ENCODE measurements around the gene ING3.

ING3 gene

GRCh38 chr7:121020249-121020988, 69.8 kb downstream of the ING3 start:
- H3K9me2 ChIP-seq (replicated peaks; ENCODE audit: low read depth, low read length) = no peaks in the 10 kb centered on the region
- H3K27me3 ChIP-seq (ENCODE audit: insufficient read depth, low read length, poor library complexity, severe bottlenecking) = no peaks in the 10 kb centered on the region
- no peaks in the 10 kb centered on the region for H3F3A ChIP-seq (ENCODE audit: low read depth)
- no peaks in the 10 kb centered on the region for H3K4me1 ChIP-seq (ENCODE audit: insufficient read depth, low read length, poor library complexity, severe bottlenecking)
- no peak overlapping the region for H3K9ac ChIP-seq (ENCODE audit: low read depth, low read length, poor library complexity, severe bottlenecking)
- no peaks in the 10 kb centered on the region for H3K79me2 ChIP-seq (ENCODE audit: insufficient read depth, low read length)
- no peaks in the 10 kb centered on the region for H4K20me1 ChIP-seq (ENCODE audit: insufficient read depth, low read length, poor library complexity, severe bottlenecking)
- H3K4me2 ChIP-seq (ENCODE audit: low read depth, low read length, poor library complexity, severe bottlenecking) = no peak overlapping the region
- H3K36me3 ChIP-seq (ENCODE audit: insufficient read depth, low read length) = no peaks in the 10 kb centered on the region
- no peaks in the 10 kb centered on the region for H3K9me3 ChIP-seq (ENCODE audit: insufficient read depth, low read depth, low read length)
- no peak overlapping the region for H2AFZ ChIP-seq (ENCODE audit: low read length)
- TF ChIP-seq EZH2phosphoT487 (IDR thresholded peaks at IDR 0.05; ENCODE audit: borderline replicate concordance) (no peak), CTCF (conservative IDR thresholded peaks at IDR 0.05; ENCODE audit: low read length) (no peak)
- H3K4me3 ChIP-seq (ENCODE audit: low read length, poor library complexity, severe bottlenecking) = no peak overlapping the region

- no peaks in the 10 kb centered on the region for H3K79me2 ChIP-seq (ENCODE audit: insufficient read depth, low read length)
- no peaks in the 10 kb centered on the region for H3K9me2 ChIP-seq (replicated peaks; ENCODE audit: low read depth, low read length)
- H3F3A ChIP-seq (ENCODE audit: low read depth) = no peaks in the 10 kb centered on the region
- TF ChIP-seq CTCF (conservative IDR thresholded peaks at IDR 0.05; ENCODE audit: low read length) (no peak), EZH2phosphoT487 (IDR thresholded peaks at IDR 0.05; ENCODE audit: borderline replicate concordance) (no peak)
- no peak overlapping the region for H3K4me3 ChIP-seq (ENCODE audit: low read length, poor library complexity, severe bottlenecking)
- no peaks in the 10 kb centered on the region for H3K36me3 ChIP-seq (ENCODE audit: insufficient read depth, low read length)
- no peaks in the 10 kb centered on the region for H3K9me3 ChIP-seq (ENCODE audit: insufficient read depth, low read depth, low read length)
- H3K4me2 ChIP-seq (ENCODE audit: low read depth, low read length, poor library complexity, severe bottlenecking) = no peak overlapping the region
- H4K20me1 ChIP-seq (ENCODE audit: insufficient read depth, low read length, poor library complexity, severe bottlenecking) = no peaks in the 10 kb centered on the region
- H3K9ac ChIP-seq (ENCODE audit: low read depth, low read length, poor library complexity, severe bottlenecking) = no peak overlapping the region
- H2AFZ ChIP-seq (ENCODE audit: low read length) = no peak overlapping the region
- H3K4me1 ChIP-seq (ENCODE audit: insufficient read depth, low read length, poor library complexity, severe bottlenecking) = no peaks in the 10 kb centered on the region
- no peaks in the 10 kb centered on the region for H3K27me3 ChIP-seq (ENCODE audit: insufficient read depth, low read length, poor library complexity, severe bottlenecking)
Measured at GRCh38 chr7:121020989-121021969, 70.7 kb downstream of the ING3 start.

GRCh38 chr7:121023194-121023593, 72.6 kb downstream of the ING3 start:
- Histone ChIP-seq H3K36me3 (ENCODE audit: insufficient read depth, low read length) (no peaks in the 10 kb centered on the region), H2AFZ (ENCODE audit: low read length) (no peak overlapping the region), H3F3A (ENCODE audit: low read depth) (no peaks in the 10 kb centered on the region), H3K27me3 (ENCODE audit: insufficient read depth, low read length, poor library complexity, severe bottlenecking) (no peaks in the 10 kb centered on the region), H3K9me3 (ENCODE audit: insufficient read depth, low read depth, low read length) (no peaks in the 10 kb centered on the region), H3K9me2 (replicated peaks; ENCODE audit: low read depth, low read length) (no peaks in the 10 kb centered on the region), H3K79me2 (ENCODE audit: insufficient read depth, low read length) (no peaks in the 10 kb centered on the region), H4K20me1 (ENCODE audit: insufficient read depth, low read length, poor library complexity, severe bottlenecking) (no peaks in the 10 kb centered on the region), H3K4me3 (ENCODE audit: low read length, poor library complexity, severe bottlenecking) (no peak overlapping the region), H3K4me2 (ENCODE audit: low read depth, low read length, poor library complexity, severe bottlenecking) (no peak overlapping the region), H3K9ac (ENCODE audit: low read depth, low read length, poor library complexity, severe bottlenecking) (no peak overlapping the region), H3K4me1 (ENCODE audit: insufficient read depth, low read length, poor library complexity, severe bottlenecking) (no peaks in the 10 kb centered on the region)
- TF ChIP-seq CTCF (conservative IDR thresholded peaks at IDR 0.05; ENCODE audit: low read length) (no peak), EZH2phosphoT487 (IDR thresholded peaks at IDR 0.05; ENCODE audit: borderline replicate concordance) (no peak)

All from Loucy (cell line).